SKM-1 treated with dmso at 0.1 percent for 144 hours (cell line): ENCODE data around the gene NEK7.

Source experiments
- DNase-seq: peaks from one replicate; lab custom pipeline; 2025; ENCODE audit not compliant: unreplicated experiment; lab: John Stamatoyannopoulos, UW

Gene NEK7

DNA sequence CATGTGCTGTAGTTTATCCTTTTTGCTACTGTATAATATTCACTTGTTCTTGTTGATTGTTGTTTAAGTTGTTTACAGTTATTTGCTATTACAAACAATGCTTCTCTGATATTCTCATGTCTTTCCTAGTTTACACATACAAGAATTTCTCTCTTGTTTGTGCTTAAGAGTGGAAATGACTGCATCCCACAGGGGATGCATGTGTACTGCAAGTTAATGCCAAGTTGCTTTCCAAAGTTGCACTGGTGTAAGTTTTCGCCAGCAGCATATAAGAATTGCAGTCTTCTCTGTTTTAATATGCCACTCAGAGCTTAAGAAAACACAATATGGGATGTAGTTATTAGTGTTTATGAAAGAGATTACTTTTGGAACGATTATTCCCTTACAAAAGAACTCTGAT, 97.7 kb downstream of the NEK7 start:
- DNase-seq = no peak

DNA sequence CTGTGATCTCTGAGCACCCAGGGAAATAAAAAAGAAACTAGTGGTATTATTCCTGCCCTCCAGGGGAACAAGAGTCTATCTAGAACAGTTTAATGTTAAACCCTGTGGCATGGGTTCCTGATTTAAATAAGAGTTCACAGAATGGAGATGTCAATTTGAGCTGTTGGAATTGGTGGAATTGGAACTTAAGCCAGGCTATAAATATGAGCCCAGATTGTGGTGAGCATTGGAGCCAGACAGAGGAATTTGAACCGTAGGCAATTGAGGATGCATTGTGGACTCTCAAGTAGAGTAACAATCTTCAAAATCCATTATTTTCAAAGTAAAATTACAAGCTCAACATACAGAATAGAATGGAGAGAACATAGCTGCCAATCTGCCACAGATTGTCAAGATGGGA, 98.2 kb downstream of the NEK7 start:
- DNase-seq = no peak

DNA sequence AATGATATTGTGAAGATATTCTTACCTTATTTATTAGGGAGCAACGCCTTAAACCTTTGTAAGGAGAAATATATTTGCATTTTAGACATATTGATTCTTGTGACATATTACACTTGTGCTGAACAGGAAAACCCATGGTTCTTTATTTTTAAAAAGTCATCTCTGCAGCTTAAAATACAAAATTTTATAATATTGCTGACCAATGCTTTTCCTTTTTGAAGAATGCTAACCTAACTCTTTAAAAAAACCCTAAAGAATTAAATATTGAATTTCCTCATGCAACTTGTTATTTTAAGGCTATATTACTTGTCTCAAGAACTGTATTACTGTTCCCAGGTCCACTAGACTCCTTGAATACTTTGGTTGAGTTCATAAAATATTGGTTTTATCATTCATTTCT, 99.0 kb downstream of the NEK7 start:
- DNase-seq = no peak

DNA sequence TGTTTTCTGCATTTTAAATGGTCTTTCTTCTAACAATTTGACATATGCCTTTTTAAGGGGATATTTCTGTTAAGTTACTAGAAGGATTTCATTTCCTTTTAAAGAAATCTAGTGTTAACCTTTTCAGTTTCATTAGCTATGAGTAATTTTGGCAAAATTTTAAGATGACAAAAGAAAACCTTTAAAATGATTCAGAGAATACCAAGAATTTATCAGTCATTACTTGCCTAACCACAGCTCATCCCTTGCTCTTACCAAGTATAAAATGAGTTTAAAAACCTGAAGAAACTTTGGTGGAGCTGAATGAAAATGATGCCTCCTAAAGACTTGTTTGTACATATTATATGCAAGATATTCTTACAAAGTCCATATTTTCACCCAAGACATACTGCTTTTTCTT, 101.7 kb downstream of the NEK7 start:
- DNase-seq = no peak

DNA sequence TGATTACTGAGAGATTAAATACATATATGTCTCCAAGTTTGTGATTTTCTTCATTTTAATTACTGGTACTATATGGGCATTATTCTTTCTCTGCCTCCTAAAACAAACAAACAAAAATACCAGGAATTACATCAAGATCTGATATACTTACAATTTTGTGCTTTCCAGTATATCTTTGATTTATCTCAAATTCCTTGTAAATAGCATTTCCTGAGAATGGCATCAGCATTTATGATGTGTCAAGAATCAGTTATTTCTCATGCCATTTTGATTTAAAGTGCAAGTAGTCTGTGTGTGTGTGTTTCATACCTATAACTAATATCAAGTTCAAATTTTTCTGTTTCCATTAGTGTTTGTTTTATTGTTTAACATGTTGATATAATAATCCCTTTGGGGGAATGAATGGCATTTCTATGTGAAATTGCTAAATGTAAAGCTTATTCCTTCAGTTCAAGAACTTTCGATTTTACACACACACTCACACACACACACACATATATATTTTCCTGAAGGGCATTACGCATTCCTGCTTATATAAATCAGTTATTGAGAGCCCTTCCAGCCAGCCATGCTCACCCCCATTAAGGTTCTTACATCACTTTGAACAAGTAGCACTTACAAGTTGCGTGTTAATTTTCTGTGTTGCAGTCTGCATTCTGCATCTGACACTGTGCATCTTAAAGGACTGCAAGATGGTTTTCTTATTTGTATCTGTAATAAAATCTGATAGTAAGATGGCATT, 102.7 kb downstream of the NEK7 start:
- DNase-seq = no peak

DNA sequence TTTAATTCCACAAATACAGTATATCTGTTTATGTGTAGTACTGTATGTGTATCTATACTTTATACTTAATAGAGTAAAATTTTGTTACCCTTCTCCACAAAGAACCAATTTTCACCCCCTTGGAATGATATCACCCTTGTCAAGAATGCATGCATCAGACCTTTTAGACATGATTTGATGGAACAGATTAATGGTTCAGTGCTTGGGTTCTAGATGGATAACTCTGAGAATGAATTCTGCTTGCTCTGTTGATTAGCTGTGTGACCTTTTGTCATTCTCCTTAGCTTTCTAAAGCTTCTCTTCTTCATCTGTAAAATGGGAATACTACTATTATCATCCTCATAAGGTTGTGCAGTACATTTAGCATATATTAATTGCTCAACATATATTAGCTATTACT, 105.1 kb downstream of the NEK7 start:
- no peak for DNase-seq

DNA sequence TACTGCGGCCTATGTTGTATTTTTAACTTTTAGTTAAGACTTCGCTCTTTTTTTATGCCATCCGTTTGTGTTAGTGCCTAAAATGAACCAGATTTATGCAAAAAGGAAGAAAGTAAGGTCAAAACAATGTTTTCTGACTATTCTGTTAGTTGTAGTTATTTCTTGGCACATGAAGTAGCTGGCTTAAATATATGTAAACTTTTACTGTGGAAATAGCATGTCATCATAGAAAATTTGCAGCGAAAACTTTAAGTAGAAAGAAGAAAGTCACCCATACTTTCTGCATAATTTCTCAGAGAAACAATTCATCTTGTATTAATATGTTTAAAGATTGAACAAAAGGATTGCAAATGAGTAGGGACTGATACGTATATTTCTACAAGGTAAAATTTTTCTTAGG, 106.4 kb downstream of the NEK7 start:
- no peak for DNase-seq

DNA sequence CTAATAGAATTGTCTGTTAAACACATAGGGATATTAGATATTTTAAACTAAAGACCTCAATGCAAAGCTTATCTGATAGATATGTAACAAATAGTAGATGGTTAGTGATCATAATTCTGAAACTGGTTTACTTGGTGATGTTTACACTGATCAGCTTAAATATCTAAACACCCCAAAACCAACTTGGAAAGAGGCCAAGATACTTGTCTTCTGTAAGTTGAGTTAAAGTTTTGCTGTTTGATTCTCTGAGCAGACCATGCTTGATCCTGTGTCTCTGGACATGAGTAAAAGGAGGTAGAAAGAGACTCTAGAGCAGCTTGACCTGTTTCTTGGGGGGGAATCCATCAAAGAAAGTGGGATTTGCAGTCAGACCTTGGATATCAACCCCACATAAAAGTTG, 107.5 kb downstream of the NEK7 start:
- DNase-seq = no peak

DNA sequence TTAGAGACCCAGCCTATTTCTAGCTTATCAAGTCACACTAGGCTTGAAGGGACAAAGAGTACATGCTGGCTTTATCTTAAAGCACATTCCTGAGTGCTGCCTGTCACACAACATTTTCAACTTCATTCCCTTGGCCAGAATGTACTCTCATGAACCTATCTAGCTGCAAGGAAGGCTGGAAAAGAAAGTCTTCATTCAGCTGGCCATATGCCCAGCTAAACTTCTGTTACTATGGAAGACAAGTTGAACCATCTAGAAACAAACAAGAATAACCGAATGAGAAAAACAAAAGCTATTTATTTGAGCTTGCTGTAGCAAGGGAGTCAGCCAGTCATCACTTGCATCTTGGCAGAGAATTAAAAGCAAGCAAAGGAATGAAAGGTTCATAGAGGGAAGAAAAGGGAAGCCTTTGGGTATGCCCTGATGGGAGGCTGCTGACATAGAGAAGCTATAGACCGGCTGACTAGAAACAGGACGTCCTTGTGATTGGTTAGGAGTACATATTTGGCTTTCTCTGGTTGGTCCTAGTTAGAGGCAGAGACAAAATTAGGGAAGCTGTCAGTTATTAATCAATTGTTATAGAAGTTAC, 108.4 kb downstream of the NEK7 start:
- no peak for DNase-seq

DNA sequence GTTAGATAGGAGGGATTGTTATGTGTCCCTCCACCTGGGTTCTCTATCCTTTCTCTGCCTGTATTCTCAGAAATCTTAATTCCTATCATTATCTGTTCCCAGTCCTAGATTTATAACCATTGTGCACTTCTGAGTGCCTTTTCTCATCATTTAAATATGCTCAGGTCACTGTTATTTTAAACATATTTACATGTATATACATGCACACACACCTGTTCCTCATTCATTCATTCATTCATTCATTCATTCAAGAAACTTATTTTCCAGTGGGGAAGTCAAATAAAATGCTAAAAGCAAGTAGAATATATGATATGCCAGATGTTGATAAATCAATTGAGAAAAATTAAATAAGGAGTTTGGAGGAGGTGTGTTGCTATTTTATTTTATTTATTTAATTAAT, 110.3 kb downstream of the NEK7 start:
- no peak for DNase-seq

DNA sequence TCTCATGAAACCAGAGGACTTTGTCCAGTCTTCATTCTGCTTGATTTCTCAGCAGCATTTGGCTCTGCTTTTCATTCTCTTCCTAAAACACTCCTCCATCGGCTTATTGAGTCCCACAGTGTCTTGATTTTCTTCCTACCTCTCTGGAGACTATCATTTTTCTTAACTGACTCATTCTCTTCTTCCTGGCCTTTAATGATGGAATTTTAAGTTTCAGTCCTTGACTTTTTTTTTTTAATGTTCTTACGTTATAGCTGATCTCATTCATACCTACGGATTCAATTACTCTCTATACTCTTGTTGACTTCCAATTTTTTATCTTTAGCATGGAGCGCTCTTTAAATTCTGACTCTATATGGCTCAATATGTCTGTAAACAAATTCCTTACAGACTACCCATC, 111.1 kb downstream of the NEK7 start:
- no peak for DNase-seq

DNA sequence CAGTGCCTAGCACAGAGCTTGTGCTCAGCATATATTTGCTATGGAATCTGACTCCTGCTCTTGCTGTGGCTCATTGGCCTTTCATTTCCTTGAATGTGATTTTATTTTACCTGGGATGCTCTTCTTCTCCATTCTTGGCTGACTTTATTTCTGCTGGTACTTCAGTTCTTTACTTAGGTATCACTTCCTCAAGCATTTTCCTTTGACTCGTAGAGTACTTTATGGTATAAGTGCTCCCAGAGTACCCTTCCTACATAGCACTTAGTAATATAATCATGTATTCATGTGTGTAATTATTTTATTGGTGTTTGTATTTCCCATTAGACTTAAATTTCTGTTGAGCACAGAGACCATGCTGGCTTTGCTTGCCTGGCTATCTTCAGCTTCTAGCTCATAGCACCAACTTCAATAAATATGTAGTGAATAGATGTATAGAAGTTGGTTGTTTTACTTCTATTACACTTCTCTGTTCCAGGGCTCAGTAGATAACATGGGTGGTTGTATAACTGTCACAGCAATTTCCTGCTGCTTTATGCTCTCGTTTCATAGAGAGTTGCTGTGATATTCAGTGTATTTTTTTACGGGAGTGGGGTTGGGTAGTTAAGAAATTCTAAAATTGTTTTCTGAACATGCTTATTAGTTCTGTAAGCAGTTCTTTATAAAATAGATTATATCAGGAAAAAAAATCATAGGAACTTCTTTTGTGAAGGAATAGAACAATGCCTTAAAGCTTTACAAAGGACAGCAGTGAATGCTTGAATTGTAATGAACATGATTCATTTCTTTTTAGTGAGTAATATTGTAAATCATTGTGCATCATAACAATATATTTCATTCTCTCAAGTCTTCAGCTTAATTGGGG, 112.2 kb downstream of the NEK7 start:
- DNase-seq = no peak

DNA sequence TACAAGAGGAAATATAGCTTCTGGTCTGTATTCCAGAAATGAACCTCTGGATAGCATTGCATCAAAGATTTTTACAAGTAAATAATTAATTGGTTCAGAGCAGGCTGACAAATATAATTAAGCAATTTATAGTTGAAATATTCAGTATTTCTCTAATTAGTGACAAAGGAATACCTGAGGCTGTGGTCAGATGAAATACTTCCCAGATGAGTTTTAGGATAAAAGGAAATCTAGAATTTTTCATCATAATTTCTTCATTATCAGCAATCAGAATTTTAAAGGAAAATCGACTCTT, 112.8 kb downstream of the NEK7 start:
- no peak for DNase-seq

DNA sequence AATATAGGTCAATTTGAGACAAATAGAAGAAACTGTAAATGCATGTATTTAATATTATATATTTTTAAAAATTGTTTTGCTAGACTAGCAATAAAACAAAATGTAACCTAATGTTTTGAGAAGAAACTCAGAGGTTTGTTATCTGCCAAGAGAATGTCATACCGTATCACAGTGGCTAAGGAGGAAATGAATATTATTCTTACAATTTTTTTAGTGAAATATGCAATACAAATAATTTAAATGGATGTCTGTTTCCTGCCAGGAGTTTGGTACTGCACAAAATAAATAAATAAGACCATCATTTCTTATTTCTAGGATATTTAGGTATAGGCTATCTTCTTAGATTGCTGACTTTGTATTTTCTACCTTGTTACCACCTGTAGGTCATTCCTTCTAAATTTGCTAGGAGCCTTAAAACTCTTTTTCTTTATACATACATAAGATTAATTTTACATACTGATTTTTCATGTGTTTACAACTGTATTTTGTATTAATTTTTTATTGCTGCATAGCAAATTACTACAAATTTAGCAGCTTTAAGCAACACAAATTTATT, 113.6 kb downstream of the NEK7 start:
- no peak for DNase-seq

DNA sequence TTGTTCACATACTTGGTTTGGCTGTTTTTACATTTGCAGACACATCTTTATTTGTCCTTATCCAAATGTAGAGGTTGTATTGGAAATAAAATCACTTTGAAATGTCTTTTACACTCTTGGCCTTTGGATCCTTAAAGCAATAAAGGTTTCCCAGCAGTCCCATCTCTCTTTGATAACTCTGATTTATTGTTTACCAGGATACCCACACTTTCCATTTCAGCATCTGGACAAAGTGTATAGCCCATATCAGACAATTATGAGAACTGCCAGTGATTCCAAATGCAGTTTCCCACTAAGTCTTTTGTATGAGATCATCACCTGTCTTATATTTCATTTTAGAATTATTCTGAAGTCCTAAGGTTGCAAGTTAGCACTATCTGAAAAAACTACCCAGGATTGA, 114.7 kb downstream of the NEK7 start:
- DNase-seq = no peak

DNA sequence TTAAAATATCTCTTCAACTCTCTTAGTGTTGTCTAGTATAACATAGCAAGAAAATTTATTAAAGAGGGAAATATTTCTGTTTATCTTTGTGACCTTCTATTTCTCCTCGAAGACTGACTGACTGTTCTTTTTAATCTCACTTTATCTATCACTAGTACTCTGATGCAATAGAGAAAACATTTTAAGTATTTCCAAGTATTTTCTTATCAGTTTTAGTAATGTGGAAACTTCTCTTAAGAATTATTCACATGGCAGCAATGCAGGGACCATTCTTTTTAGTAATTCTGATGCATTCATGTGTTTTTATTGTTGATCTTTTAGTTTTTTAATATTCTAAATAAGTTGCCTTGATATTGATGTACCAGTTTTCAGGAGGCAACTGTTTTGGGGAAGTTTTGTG, 115.7 kb downstream of the NEK7 start:
- no peak for DNase-seq

DNA sequence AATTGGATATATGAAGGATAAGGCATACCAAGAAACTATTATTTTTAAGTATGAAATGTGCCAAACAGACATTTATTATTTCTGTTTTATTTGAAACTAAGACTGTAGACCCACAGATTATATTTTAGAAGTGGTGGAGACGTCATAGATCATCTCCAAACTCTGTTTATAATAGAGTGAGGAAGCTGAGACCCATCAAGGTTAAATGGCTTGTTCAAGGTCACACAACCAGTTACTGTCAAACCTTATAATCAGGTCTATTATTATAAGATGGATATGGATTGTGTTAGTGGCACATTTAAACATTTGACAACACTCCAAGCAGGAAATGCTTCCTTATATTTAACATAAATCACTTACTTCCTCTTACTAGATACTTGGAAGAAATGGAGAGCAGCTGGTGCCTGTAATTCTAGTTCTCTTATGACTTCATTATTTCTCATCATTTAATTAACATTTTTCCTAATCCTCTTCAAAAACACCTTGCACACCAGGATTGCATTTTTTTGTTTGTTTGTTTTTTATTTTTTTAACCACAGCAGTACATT, 117.0 kb downstream of the NEK7 start:
- DNase-seq = no peak

DNA sequence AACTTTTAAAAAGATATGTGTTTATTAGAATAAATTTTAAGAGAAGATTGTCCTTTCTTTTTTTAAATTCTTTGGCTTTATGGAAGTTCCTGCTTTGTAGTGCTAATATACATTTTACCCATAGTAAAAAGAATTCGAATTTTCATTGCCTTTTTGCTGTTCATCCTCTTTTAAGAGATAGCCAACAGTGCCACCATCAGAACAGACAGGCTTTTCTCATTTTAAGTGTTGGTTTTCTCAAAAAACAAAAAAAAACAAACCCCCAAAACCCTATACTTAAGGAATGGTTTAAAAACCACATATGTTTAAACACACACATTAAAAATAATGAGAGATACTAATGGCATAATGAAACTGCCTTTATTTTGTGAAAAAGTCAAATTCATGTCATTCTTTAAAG, 118.8 kb downstream of the NEK7 start:
- no peak for DNase-seq

DNA sequence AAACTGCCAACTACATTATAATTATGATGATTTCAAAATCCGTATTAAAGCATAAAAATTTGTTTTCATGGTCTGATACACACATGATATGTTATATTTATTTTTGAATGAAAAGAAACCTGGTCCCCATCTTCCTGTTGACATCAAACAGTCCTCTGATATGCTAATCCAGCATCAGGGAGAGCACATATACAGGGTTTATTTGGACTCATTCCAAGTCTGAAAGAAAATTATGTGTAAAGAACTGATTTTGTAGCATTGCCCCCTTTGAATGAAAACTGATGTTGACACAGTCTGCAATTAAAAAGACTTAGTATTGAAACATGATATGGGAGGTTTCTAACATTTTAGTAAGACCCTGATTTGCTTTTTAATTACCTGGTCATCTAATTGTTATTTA, 119.4 kb downstream of the NEK7 start:
- DNase-seq = no peak

DNA sequence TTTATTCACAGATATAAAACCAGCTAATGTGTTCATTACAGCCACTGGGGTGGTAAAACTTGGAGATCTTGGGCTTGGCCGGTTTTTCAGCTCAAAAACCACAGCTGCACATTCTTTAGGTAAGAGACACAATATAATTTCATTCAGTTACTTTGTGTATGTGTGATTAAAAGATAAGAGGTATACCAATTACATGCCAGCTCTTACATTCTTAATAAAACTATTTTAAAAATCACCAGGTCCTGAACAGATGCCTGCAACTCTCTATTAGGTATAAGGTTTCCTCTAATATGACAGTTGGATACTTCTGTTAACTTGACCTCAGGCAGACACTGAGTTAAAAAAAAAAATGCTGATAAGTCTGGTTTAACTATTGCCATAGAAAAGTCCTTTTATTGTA, 122.1 kb downstream of the NEK7 start:
- no peak for DNase-seq

DNA sequence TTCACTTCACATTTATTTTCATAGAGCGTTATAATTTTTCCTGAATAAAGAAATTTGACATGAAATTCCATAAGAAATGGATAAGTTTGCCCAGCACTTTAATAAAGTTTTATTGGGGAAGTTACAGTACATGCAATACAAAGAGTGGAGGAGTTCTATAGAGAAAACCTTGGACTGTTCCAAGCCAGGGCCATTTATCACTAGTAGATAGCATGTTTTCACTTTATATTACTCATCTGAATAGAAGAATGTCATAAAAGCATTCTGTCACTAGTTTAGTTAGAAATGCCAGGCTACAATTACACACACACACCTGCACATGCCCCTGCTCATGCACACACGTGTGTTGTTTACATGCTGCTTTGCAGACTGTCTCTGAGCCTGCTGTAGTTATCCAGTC, 123.3 kb downstream of the NEK7 start:
- no peak for DNase-seq

DNA sequence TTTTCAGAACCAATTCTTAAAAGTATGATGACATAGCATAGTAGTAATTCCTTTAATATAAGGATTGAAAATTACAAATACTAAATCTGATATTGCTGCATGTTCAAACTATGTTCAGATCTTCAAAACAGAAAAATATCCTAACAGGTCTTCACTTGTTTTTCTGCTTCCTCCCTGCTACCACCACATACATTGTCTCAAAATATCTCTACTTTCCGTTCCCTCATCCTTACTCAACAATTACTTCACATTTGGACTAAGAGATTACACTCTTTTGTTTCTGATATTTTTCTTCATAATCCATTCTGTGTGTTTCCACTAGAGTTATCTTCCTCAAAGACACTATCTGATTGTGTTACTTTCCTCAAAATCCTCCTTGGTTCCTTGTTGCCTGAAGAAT, 125.1 kb downstream of the NEK7 start:
- no peak for DNase-seq
